Vagina (tissue), 2 donors: ENCODE measurements around the gene NR2F1-AS1. TPM values are rescaled to one million over a fixed set of nuclear protein-coding genes. Genes with fewer than 3 reads are reported as not detected.
"Not testable (repeated sequence)": the region's sequence is repeated elsewhere in the genome, so short reads cannot be mapped to it uniquely, and the experiment has no call there.

Experiments
- DNase-seq, 2 donors: peaks; one replicate each; pipeline ENCODE4 v3.0.0-alpha.2; 2017; ENCODE audit errors: extremely low spot score in 2 of 2
- H3K27ac ChIP-seq: fragments of 200-600 bp; sonication (generic); one replicate; pipeline ENCODE4 v1.5.1; 2019
- H3K27me3 ChIP-seq: fragments of 200-600 bp; sonication (generic); one replicate; pipeline ENCODE4 v1.5.1; 2019
- H3K36me3 ChIP-seq, 2 donors: fragments of 200-600 bp; sonication (generic); one replicate each; pipeline ENCODE4 v1.5.1; 2017 to 2019
- H3K4me1 ChIP-seq: fragments of 200-600 bp; sonication (generic); one replicate; pipeline ENCODE4 v1.5.1; 2019
- H3K4me3 ChIP-seq, 2 donors: fragments of 200-600 bp; sonication (generic); 1 replicate in 1 of 2; 2 replicates in 1 of 2; pipeline ENCODE4 v1.5.1; 2016 to 2019
- H3K9me3 ChIP-seq: fragments of 200-600 bp; sonication (generic); one replicate; pipeline ENCODE4 v1.5.1; 2019
- CTCF ChIP-seq, 3 experiments: fragments of 450-650 bp in 2 of 3; fragments of 200-600 bp in 1 of 3; sonication (generic) in 1 of 3; IDR thresholded peaks; one replicate each; pipeline ENCODE4 v1.5.1; 2017 to 2019; ENCODE audit warnings: antibody characterized with exemption in 3 of 3, mild to moderate bottlenecking in 2 of 3, moderate library complexity in 2 of 3
- POLR2A ChIP-seq, 2 donors: fragments of 450-650 bp; IDR thresholded peaks; one replicate each; pipeline ENCODE4 v1.6.1; 2017; ENCODE audit warnings: antibody characterized with exemption in 2 of 2, mild to moderate bottlenecking in 2 of 2, moderate library complexity in 2 of 2
- POLR2AphosphoS5 ChIP-seq, 2 donors: sonication (generic); formaldehyde crosslinking; IDR thresholded peaks; one replicate each; pipeline ENCODE4 v1.9.0; 2017; ENCODE audit warnings: antibody characterized with exemption in 2 of 2, mild to moderate bottlenecking in 2 of 2, low read depth in 1 of 2; ENCODE audit not compliant: insufficient read depth in 1 of 2
- intact Hi-C: fragments of 100-400 bp; cut with DNase I; formaldehyde crosslinking; loops from one replicate; pipeline ENCODE4 v1.15.1; 2023
- total RNA-seq: library from RNA; depleted of rRNA; stranded (reverse); fragments of >200 nt; gene quantifications from one replicate; pipeline ENCODE4 v1.2.3, GENCODE V29; 2016

NR2F1-AS1 gene
- total RNA-seq, 1 donor from 2014 or later, result 22.3 TPM

- Histone ChIP-seq H3K36me3 (no peaks in the 10 kb centered on the region), H3K27me3 (no peaks in the 10 kb centered on the region), H3K4me3 (no peak overlapping the region), H3K4me1 (peaks cover 9% of the 10 kb centered on the region), H3K27ac (no peak overlapping the region), H3K9me3 (no peaks in the 10 kb centered on the region)
- no peak for DNase-seq
- no peak for TF ChIP-seq POLR2AphosphoS5 (IDR thresholded peaks at IDR 0.05; ENCODE audit: insufficient read depth in 1 of 2, low read depth in 1 of 2)
- no peak for TF ChIP-seq POLR2A (IDR thresholded peaks at IDR 0.05)
- TF ChIP-seq CTCF (IDR thresholded peaks at IDR 0.05), result no peak
- intact Hi-C loops, result no loop called here
Observed at GRCh38 chr5:93395010-93395409, 186.0 kb downstream of the NR2F1-AS1 start.

GRCh38 chr5:93394301-93394700 lies 186.7 kb downstream of the NR2F1-AS1 start:
- H3K4me3 ChIP-seq, result no peak overlapping the region

GRCh38 chr5:93391169-93391568 lies 189.8 kb downstream of the NR2F1-AS1 start:
- H3K4me1 ChIP-seq, H3K36me3 ChIP-seq, DNase-seq, H3K4me3 ChIP-seq, H3K27me3 ChIP-seq, intact Hi-C loops, H3K27ac ChIP-seq, H3K9me3 ChIP-seq: not testable (repeated sequence)

More at GRCh38 chr5:93394301-93394700, 186.7 kb downstream of the NR2F1-AS1 start:
- Histone ChIP-seq H3K27ac (no peak overlapping the region), H3K36me3 (no peaks in the 10 kb centered on the region), H3K9me3 (no peaks in the 10 kb centered on the region), H3K27me3 (no peaks in the 10 kb centered on the region), H3K4me1 (peaks cover 9% of the 10 kb centered on the region)
- DNase-seq, result no peak
- intact Hi-C loops, result no loop called here
- no peak for TF ChIP-seq CTCF (IDR thresholded peaks at IDR 0.05)
- no peak for TF ChIP-seq POLR2AphosphoS5 (IDR thresholded peaks at IDR 0.05; ENCODE audit: insufficient read depth in 1 of 2, low read depth in 1 of 2)
- TF ChIP-seq POLR2A (IDR thresholded peaks at IDR 0.05), result no peak

- TF ChIP-seq POLR2A (IDR thresholded peaks at IDR 0.05), result no peak
- TF ChIP-seq CTCF (IDR thresholded peaks at IDR 0.05), result no peak
- no peak for TF ChIP-seq POLR2AphosphoS5 (IDR thresholded peaks at IDR 0.05; ENCODE audit: insufficient read depth in 1 of 2, low read depth in 1 of 2)
- intact Hi-C loops, result no loop called here
Observed at GRCh38 chr5:93385655-93386054, 195.4 kb downstream of the NR2F1-AS1 start.

GRCh38 chr5:93384995-93385394 lies 196.0 kb downstream of the NR2F1-AS1 start:
- Histone ChIP-seq H3K27me3 (no peaks in the 10 kb centered on the region), H3K27ac (no peak overlapping the region), H3K9me3 (no peaks in the 10 kb centered on the region), H3K4me1 (no peaks in the 10 kb centered on the region), H3K4me3 (no peak overlapping the region), H3K36me3 (no peaks in the 10 kb centered on the region)
- intact Hi-C loops, result no loop called here
- TF ChIP-seq CTCF (IDR thresholded peaks at IDR 0.05) (no peak), POLR2A (IDR thresholded peaks at IDR 0.05) (no peak), POLR2AphosphoS5 (IDR thresholded peaks at IDR 0.05; ENCODE audit: insufficient read depth in 1 of 2, low read depth in 1 of 2) (no peak)
- DNase-seq, result no peak

More at GRCh38 chr5:93385655-93386054, 195.4 kb downstream of the NR2F1-AS1 start:
- no peaks in the 10 kb centered on the region for H3K36me3 ChIP-seq
- no peak overlapping the region for H3K4me3 ChIP-seq
- H3K9me3 ChIP-seq, result no peaks in the 10 kb centered on the region
- H3K4me1 ChIP-seq, result no peaks in the 10 kb centered on the region
- H3K27ac ChIP-seq, result no peak overlapping the region
- DNase-seq, result no peak
- no peaks in the 10 kb centered on the region for H3K27me3 ChIP-seq

GRCh38 chr5:93384026-93384425 lies 197.0 kb downstream of the NR2F1-AS1 start:
- Histone ChIP-seq H3K9me3 (no peaks in the 10 kb centered on the region), H3K27ac (no peak overlapping the region), H3K4me3 (no peak overlapping the region), H3K27me3 (no peaks in the 10 kb centered on the region), H3K4me1 (no peaks in the 10 kb centered on the region), H3K36me3 (no peaks in the 10 kb centered on the region)
- intact Hi-C loops, result no loop called here
- no peak for DNase-seq
- TF ChIP-seq CTCF (IDR thresholded peaks at IDR 0.05), result no peak
- no peak for TF ChIP-seq POLR2A (IDR thresholded peaks at IDR 0.05)
- no peak for TF ChIP-seq POLR2AphosphoS5 (IDR thresholded peaks at IDR 0.05; ENCODE audit: insufficient read depth in 1 of 2, low read depth in 1 of 2)
